Measurements from ENCODE around the gene PRPF19. TPM values are rescaled to one million over a fixed set of nuclear protein-coding genes. Genes with fewer than 3 reads are reported as not detected.

PRPF19 gene
- total and polyA plus RNA-seq, 2 of the 13 experiments (the other 11 are each of a cell fraction or from before 2014, with no cell fraction given), result 27.4 to 91.1 TPM

DNA sequence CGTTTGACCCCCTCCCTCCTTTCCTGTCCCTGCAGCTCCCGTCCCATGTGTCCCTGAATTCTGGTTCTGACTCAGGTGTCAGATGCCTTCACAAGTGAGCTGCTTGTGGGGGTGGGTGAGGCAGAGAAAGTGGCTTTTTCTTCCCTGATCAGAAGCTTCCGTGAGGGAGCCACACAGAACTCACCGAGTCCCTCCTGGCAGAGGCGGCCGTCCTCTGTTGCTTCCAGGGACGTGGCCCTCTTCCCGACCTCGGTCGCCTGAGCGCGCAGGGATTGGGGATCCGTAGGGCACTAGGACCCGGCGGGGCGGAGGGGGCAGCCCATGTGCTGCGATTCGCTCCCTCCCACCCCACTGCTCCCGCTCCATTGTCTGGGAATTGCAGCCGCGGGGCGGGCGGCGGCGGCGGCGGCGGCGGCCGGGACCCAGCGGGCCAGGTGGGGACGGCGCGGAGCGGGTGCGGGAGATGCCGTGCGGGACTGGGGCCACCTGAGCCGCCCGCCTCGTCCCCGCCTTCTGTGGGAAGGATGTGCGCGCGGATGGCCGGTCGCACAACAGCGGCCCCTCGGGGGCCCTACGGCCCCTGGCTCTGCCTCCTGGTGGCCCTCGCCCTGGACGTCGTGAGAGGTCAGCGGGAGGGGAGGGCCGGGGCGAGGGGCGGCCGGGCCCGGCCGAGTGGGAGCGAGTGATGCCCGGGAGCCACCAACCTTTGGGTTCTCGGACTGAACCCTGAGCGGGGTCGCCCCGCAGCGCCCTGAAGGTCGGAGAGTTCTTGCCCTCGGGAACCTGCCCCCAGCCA lies 17.9 kb upstream of the PRPF19 start, which contains the start of gene TMEM132A (continued):
- no peak for TF ChIP-seq ZNF431 (CRISPR knock-in tag; IDR thresholded peaks at IDR 0.05; ENCODE audit: borderline replicate concordance, low read depth)
- TF ChIP-seq, protein P1, sequence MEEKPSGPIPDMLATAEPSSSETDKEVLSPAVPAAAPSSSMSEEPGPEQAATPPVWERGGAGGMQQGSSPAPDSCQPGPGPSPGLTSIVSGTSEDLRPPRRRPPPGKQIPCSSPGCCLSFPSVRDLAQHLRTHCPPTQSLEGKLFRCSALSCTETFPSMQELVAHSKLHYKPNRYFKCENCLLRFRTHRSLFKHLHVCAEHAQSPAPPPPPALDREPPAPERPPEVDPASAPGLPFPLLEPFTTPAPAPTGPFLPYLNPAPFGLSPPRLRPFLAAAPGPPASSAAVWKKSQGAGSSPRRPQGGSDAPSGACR (CRISPR knock-in tag; IDR thresholded peaks at IDR 0.05), result 0 out of 2 replicates have a peak, but pooled peaks have one; percentile 38
- peak; percentile 58 for TF ChIP-seq SKI (IDR thresholded peaks at IDR 0.05; ENCODE audit: partially characterized antibody)
- no peak for TF ChIP-seq ZFP41 (CRISPR knock-in tag; IDR thresholded peaks at IDR 0.05; ENCODE audit: borderline replicate concordance)
- TF ChIP-seq, protein P2, sequence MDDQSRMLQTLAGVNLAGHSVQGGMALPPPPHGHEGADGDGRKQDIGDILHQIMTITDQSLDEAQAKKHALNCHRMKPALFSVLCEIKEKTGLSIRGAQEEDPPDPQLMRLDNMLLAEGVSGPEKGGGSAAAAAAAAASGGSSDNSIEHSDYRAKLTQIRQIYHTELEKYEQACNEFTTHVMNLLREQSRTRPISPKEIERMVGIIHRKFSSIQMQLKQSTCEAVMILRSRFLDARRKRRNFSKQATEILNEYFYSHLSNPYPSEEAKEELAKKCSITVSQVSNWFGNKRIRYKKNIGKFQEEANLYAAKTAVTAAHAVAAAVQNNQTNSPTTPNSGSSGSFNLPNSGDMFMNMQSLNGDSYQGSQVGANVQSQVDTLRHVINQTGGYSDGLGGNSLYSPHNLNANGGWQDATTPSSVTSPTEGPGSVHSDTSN (CRISPR knock-in tag; IDR thresholded peaks at IDR 0.05; ENCODE audit: borderline replicate concordance), result no peak
- TF ChIP-seq ESRRA (CRISPR knock-in tag; IDR thresholded peaks at IDR 0.05; ENCODE audit: low read depth), result no peak
- TF ChIP-seq, protein P3, sequence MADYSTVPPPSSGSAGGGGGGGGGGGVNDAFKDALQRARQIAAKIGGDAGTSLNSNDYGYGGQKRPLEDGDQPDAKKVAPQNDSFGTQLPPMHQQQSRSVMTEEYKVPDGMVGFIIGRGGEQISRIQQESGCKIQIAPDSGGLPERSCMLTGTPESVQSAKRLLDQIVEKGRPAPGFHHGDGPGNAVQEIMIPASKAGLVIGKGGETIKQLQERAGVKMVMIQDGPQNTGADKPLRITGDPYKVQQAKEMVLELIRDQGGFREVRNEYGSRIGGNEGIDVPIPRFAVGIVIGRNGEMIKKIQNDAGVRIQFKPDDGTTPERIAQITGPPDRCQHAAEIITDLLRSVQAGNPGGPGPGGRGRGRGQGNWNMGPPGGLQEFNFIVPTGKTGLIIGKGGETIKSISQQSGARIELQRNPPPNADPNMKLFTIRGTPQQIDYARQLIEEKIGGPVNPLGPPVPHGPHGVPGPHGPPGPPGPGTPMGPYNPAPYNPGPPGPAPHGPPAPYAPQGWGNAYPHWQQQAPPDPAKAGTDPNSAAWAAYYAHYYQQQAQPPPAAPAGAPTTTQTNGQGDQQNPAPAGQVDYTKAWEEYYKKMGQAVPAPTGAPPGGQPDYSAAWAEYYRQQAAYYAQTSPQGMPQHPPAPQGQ (CRISPR knock-in tag; IDR thresholded peaks at IDR 0.05; ENCODE audit: borderline replicate concordance), result no peak
- peak; percentile 83; the same call in 1 of the 2 replicates for TF ChIP-seq TMF1 (CRISPR knock-in tag; IDR thresholded peaks at IDR 0.05; ENCODE audit: low read depth)
- 0 out of 2 replicates have a peak, but pooled peaks have one; percentile 29 for TF ChIP-seq ZNF501 (CRISPR knock-in tag; IDR thresholded peaks at IDR 0.05)
- TF ChIP-seq ATF1 (CRISPR knock-in tag; IDR thresholded peaks at IDR 0.05), result no peak
- TF ChIP-seq, protein P4, sequence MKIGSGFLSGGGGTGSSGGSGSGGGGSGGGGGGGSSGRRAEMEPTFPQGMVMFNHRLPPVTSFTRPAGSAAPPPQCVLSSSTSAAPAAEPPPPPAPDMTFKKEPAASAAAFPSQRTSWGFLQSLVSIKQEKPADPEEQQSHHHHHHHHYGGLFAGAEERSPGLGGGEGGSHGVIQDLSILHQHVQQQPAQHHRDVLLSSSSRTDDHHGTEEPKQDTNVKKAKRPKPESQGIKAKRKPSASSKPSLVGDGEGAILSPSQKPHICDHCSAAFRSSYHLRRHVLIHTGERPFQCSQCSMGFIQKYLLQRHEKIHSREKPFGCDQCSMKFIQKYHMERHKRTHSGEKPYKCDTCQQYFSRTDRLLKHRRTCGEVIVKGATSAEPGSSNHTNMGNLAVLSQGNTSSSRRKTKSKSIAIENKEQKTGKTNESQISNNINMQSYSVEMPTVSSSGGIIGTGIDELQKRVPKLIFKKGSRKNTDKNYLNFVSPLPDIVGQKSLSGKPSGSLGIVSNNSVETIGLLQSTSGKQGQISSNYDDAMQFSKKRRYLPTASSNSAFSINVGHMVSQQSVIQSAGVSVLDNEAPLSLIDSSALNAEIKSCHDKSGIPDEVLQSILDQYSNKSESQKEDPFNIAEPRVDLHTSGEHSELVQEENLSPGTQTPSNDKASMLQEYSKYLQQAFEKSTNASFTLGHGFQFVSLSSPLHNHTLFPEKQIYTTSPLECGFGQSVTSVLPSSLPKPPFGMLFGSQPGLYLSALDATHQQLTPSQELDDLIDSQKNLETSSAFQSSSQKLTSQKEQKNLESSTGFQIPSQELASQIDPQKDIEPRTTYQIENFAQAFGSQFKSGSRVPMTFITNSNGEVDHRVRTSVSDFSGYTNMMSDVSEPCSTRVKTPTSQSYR (CRISPR knock-in tag; IDR thresholded peaks at IDR 0.05; ENCODE audit: borderline replicate concordance), result peak; percentile 33; the same call in 1 of the 2 replicates
- no peak for TF ChIP-seq SRF (IDR thresholded peaks at IDR 0.05; ENCODE audit: low read depth, low read length)
- TF ChIP-seq RBM22 (optimal IDR thresholded peaks at IDR 0.05; ENCODE audit: low read length), result peak; percentile 31
- TF ChIP-seq HOXA5 (CRISPR knock-in tag; IDR thresholded peaks at IDR 0.05), result peak; percentile 70; the same call in 1 of the 2 replicates
- TF ChIP-seq RXRB (CRISPR knock-in tag; IDR thresholded peaks at IDR 0.05; ENCODE audit: borderline replicate concordance), result no peak; the same call in 1 of the 2 replicates
- no peak for TF ChIP-seq HNF4A (CRISPR knock-in tag; IDR thresholded peaks at IDR 0.05)
- peak; percentile 53; the same call in 1 of the 2 replicates for TF ChIP-seq IRF2 (CRISPR knock-in tag; IDR thresholded peaks at IDR 0.05)
- no peak for TF ChIP-seq HNF4G (IDR thresholded peaks at IDR 0.05; ENCODE audit: borderline replicate concordance, low read depth, low read length)
- TF ChIP-seq HNF4G (CRISPR knock-in tag; IDR thresholded peaks at IDR 0.05; ENCODE audit: borderline replicate concordance, low read depth), result no peak
- TF ChIP-seq ZNF256 (CRISPR knock-in tag; conservative IDR thresholded peaks at IDR 0.05), result no peak

All from HepG2 (cell line).